RWPE1 (cell line): ENCODE results near the gene RAD9A.

ENCODE experiments used
- CTCF ChIA-PET: fragments of 350-600 bp; sonication (Branson Sonifier 250); formaldehyde crosslinking; extraction: SDS; loops from one replicate; lab custom pipeline; 2021; lab: Yijun Ruan, JAX
- POLR2A ChIA-PET: fragments of 400-600 bp; formaldehyde crosslinking; extraction: SDS; loops from one replicate; lab custom pipeline; 2020; ENCODE audit warnings: antibody characterized with exemption; ENCODE audit not compliant: low non-redundant PET; lab: Yijun Ruan, JAX
- DNase-seq: peaks from one replicate; pipeline ENCODE4 v3.0.0; 2012; ENCODE audit warnings: low spot score
- H3K27ac ChIP-seq: fragments of 450-650 bp; 2 replicates; pipeline ENCODE4 v1.5.1; 2017
- TF ChIP-seq, protein P1 (sequence below): fragments of 450-650 bp; conservative IDR thresholded peaks from 2 replicates; pipeline ENCODE4 v1.5.1; 2017; ENCODE audit warnings: low read depth, mild to moderate bottlenecking

Gene RAD9A

GRCh38 chr11:67353317-67354074, 38.3 kb upstream of the RAD9A start, which contains the start of gene POLD4:
TSS of gene POLD4 (minus strand) at chr11:67353546. CDS start at chr11:67353399, 147 bp downstream.
- DNase-seq, result peak; percentile 95
- H3K27ac ChIP-seq, result peak within 1 kb of the TSS; percentile 97
- CTCF ChIA-PET, result interaction anchor here (0.5 to 5.9 kb wide), 5 partner anchors 16 to 164 kb away, joined by 3 to 113 read pairs (median 4); partner anchors contain the start of gene CLCF1
- TF ChIP-seq, protein P1, sequence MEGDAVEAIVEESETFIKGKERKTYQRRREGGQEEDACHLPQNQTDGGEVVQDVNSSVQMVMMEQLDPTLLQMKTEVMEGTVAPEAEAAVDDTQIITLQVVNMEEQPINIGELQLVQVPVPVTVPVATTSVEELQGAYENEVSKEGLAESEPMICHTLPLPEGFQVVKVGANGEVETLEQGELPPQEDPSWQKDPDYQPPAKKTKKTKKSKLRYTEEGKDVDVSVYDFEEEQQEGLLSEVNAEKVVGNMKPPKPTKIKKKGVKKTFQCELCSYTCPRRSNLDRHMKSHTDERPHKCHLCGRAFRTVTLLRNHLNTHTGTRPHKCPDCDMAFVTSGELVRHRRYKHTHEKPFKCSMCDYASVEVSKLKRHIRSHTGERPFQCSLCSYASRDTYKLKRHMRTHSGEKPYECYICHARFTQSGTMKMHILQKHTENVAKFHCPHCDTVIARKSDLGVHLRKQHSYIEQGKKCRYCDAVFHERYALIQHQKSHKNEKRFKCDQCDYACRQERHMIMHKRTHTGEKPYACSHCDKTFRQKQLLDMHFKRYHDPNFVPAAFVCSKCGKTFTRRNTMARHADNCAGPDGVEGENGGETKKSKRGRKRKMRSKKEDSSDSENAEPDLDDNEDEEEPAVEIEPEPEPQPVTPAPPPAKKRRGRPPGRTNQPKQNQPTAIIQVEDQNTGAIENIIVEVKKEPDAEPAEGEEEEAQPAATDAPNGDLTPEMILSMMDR, result no peak
- POLR2A ChIA-PET, result interaction anchor here (0.6 to 2.7 kb wide), 5 partner anchors 20 to 287 kb away, joined by 3 to 11 read pairs (median 4); partner anchors contain the start of gene CLCF1

- peak overlapping the region; percentile 97 for H3K27ac ChIP-seq
- CTCF ChIA-PET, result interaction anchor here (0.5 to 5.9 kb wide), 8 partner anchors 17 to 165 kb away, joined by 3 to 113 read pairs (median 4); partner anchors contain the start of gene CLCF1
- POLR2A ChIA-PET, result interaction anchor here (0.6 to 2.7 kb wide), 7 partner anchors 19 to 508 kb away, joined by 3 to 11 read pairs (median 3); partner anchors contain the start of genes CLCF1 and RAD9A
- TF ChIP-seq, protein P1, result no peak
- peak; percentile 95 for DNase-seq
Observed at GRCh38 chr11:67354075-67355022, 37.4 kb upstream of the RAD9A start.

GRCh38 chr11:67355023-67355793, 36.6 kb upstream of the RAD9A start:
- DNase-seq, result no peak
- CTCF ChIA-PET, result interaction anchor here (0.9 to 4.8 kb wide), 4 partner anchors 17 to 38 kb away, joined by 3 to 81 read pairs (median 28); partner anchors contain the start of gene CLCF1
- TF ChIP-seq, protein P1, result no peak
- POLR2A ChIA-PET, result interaction anchor here (0.7 to 2.7 kb wide), 3 partner anchors 18 to 37 kb away, joined by 3 to 11 read pairs (median 9); partner anchors contain the start of genes CLCF1 and RAD9A
- H3K27ac ChIP-seq, result peak overlapping the region; percentile 97

- TF ChIP-seq, protein P1, result no peak
- POLR2A ChIA-PET, result interaction anchor here (0.7 kb wide), 1 partner anchor 21 kb away, joined by 9 read pairs; no protein-coding TSS in a partner anchor
- no peak for DNase-seq
- H3K27ac ChIP-seq, result peak overlapping the region; percentile 97
- CTCF ChIA-PET, result interaction anchor here (0.5 to 4.8 kb wide), 10 partner anchors 11 to 1443 kb away, joined by 3 to 81 read pairs (median 6); partner anchors contain the start of gene CLCF1
Observed at GRCh38 chr11:67355794-67356386, 35.9 kb upstream of the RAD9A start.

GRCh38 chr11:67356387-67356863, 35.4 kb upstream of the RAD9A start:
- H3K27ac ChIP-seq, result peak overlapping the region; percentile 97
- ChIA-PET CTCF (interaction anchor here (0.5 to 4.8 kb wide), 12 partner anchors 11 to 1444 kb away, joined by 3 to 81 read pairs (median 5); partner anchors contain the start of gene CLCF1), POLR2A (no interaction called here)
- no peak for DNase-seq
- TF ChIP-seq, protein P1, result no peak
